GM21717 (cell line): ENCODE data around the gene C21orf58.

Experiments used
- ATAC-seq: cut with Tn5 transposase; IDR thresholded peaks from one replicate; pipeline ENCODE4 v1.9.1; 2021; ENCODE audit warnings: mild to moderate bottlenecking, moderate library complexity; ENCODE audit not compliant: unreplicated experiment

The C21orf58 gene

GRCh38 chr21:46264690-46265144, 59.0 kb downstream of the C21orf58 start:
- no peak for ATAC-seq

DNA sequence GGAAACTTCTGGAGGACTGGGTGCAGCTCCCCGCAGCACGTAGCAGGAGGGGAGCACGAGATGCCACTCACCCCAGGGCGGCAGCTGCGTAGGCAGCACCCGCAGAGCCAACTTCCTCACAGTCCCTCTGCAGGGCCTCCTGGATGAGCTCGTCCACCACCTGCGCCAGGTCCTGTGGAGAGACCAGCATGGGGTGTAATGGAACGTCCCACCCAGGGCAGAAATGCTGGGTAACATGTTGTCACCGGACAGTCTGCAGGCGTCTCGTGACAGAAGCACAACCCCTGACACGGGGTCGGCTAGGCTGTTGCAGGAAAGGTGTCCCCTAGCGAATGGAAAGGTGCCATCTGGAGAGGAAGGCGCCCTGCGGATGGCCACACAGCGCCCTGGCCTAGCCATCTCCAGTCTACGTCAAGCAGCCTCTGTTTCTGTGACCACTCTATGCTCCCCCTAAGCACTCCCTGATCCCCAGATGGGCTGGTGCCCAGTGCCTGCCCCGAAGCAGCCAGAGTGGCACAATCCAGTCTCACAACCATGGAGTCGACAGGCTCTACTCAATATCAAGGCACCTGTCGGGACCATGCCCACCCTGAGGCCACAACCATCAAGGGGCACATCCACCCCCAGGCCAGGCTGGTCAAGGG, 59.5 kb downstream of the C21orf58 start:
- no peak for ATAC-seq

DNA sequence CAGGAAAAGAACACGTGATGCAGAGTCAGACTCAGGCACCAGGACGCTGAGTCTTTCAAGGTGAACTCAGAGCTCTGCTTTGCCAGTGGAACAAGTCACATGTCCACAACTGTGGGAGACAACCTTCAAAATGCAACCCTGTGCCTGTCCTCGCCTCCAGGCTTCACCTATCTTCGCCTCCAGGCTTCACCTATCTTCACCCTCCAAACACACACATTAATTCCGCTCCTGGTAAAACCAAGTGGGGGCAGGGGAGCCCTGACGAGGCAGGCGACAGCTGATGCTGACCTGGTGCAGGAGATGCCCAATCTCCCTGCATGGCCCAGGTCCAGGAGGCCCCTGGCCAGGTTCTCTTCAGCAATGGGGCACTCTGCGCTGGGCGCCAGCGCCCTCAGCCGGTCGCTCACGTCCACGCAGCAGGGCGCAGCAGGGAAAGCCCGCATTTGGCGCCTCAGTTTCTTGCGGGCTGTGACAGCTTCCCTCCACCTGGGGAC, 67.1 kb downstream of the C21orf58 start:
- ATAC-seq: no peak

- no peak for ATAC-seq
These were observed 67.8 kb downstream of the C21orf58 start for GRCh38 chr21:46255758-46256337.

DNA sequence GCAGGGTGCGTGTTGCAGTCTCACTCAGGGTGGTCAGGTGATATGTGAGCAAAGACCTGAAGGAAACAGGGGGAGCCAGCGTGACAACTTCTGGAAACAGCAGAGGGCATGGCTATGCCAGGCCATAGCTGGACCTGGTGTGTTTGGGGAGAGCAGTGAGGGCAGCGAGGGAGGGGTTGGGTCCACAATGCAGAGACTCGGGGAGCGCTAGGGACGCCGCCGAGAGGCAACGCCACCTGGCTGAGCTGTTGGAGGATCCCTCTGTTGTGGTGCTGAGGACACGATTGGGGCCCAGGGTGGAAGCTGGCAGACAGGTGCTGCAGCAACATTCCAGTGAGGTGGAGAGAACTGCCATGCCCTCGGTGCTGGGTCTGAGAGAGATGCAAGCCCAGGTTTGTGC, 68.5 kb downstream of the C21orf58 start:
- ATAC-seq: no peak

GRCh38 chr21:46254208-46254975, 69.3 kb downstream of the C21orf58 start:
- no peak for ATAC-seq

DNA sequence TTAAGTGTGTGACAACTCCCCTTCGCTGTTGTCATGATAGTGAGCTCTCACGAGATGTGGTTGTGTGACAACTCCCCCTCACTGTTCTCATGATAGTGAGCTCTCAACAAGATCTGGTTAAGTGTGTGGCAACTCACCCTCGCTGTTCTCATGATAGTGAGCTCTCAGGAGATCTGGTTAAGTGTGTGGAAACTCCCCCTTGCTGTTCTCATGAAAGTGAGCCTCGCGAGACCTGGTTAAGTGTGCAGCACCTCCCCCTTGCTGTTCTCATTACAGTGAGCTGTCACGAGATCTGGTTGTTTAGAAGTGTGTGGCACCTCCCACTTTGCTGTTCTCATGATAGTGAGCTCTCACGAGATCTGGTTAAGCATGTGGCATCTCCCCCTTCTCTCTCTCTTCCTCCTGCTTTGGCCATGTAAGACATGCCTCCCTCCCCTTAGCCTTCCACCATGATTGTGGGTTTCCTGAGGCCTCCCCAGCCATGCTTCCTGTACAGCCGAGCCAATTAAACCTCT, 70.0 kb downstream of the C21orf58 start:
- no peak for ATAC-seq

DNA sequence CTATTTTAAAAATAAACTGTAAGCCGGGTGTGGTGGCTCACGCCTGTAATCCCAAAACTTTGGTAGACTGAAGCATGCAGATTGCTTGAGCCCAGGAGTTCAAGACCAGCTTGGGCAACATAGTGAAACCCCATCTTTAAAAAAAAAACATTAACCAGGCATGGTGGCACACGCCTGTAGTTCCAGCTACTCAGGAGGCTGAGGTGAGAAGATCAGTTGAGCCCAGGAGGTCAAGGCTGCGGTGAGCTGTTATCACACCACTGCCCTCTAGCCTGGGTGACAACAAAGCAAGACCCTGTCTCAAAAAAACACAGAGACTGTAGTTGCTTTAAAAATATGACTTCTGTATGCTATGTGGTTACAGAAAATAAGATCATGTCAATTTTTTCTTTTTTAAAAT, 70.8 kb downstream of the C21orf58 start:
- no peak for ATAC-seq
